GM06990 (cell line): ENCODE measurements around the gene GRIP1.
"Not testable (repeated sequence)": the region's sequence is repeated elsewhere in the genome, so short reads cannot be mapped to it uniquely, and the experiment has no call there.

ENCODE experiments used
- DNase-seq: peaks from one replicate; pipeline ENCODE4 v3.0.0-alpha.2; 2011; ENCODE audit not compliant: insufficient read length; ENCODE audit errors: extremely low read depth
- H3K27me3 ChIP-seq: replicated peaks from 2 replicates; pipeline ENCODE4 v1.6.0; 2011; ENCODE audit warnings: low read length; ENCODE audit not compliant: control insufficient read depth, insufficient read depth
- H3K36me3 ChIP-seq: 2 replicates; pipeline ENCODE4 v1.5.1; 2011; ENCODE audit warnings: low read length; ENCODE audit not compliant: control insufficient read depth, insufficient read depth
- H3K4me3 ChIP-seq: replicated peaks from 2 replicates; pipeline ENCODE4 v1.5.1; 2011; ENCODE audit warnings: low read depth, mild to moderate bottlenecking, control low read depth, low read length
- CTCF ChIP-seq: IDR thresholded peaks from 2 replicates; pipeline ENCODE4 v1.5.1; 2011; ENCODE audit warnings: low read length, control low read depth, mild to moderate bottlenecking, inconsistent platforms; ENCODE audit not compliant: insufficient read depth, poor library complexity, severe bottlenecking

The GRIP1 gene

DNA sequence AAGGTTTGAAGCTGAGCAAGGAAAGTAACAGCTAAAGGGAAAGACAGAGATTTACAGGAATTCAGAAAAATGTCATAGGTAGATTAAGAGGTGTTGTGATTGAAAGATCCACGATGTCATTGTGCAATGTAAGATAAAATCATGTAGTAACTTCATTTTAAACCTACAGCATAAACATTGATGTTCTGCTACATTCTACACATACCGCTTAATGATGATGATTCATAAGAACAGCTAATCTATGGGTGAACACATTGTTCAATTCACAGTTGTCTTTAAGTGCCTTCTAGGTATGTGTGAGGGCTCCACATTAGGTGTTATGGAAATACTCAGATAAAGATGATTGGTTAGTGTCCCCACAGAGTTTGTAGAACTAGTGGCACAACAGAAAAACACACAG is 170.9 kb downstream of the GRIP1 start:
- Histone ChIP-seq H3K4me3 (no peak overlapping the region), H3K36me3 (no peaks in the 10 kb centered on the region), H3K27me3 (no peaks in the 10 kb centered on the region)
- no peak for TF ChIP-seq CTCF
- DNase-seq = no peak

DNA sequence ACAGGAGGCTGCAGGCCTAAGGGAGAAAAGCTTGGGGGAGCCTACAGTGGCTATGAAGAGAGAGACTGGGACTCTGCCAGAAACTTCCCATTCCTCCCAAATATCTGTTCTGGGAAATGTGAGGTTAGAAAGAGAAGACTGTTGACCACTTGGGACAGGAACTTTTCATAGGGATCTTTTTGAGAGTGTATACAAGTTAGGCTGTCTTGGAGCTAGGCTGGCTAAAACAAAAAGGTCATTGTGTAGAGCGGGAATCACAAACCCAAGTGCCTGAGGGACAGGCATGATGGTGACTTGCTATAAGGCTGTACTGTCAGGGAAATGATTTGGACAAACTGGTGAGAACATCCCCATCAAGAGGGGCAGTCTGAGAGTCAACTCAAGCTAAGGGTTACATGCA is 175.1 kb downstream of the GRIP1 start:
- Histone ChIP-seq H3K36me3 (no peaks in the 10 kb centered on the region), H3K27me3 (no peaks in the 10 kb centered on the region), H3K4me3 (no peak overlapping the region)
- TF ChIP-seq CTCF = no peak
- DNase-seq = no peak

- no peak for DNase-seq
- no peak for TF ChIP-seq CTCF
- no peaks in the 10 kb centered on the region for H3K36me3 ChIP-seq
- no peaks in the 10 kb centered on the region for H3K27me3 ChIP-seq
- H3K4me3 ChIP-seq = no peak overlapping the region
These were observed 176.0 kb downstream of the GRIP1 start for GRCh38 chr12:66502911-66503310.

DNA sequence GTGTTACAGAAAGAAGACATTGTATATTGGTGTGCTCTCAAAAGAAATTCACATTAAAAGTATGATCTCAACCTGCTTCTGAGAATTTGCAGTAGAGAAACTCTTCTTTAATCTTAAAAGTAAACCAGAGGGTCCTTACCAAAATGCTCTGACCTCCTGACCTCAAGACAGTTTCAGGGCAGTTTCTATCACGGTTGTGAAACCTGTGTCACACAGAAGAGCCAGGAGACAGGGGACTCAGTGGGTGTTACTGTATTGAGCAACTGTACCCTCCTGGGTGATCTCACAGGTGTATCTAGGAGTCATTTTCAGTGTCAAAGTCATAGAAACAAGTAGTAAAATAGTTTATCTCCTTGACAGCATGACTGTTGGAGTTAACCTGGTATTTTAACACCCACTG is 178.0 kb downstream of the GRIP1 start:
- Histone ChIP-seq H3K36me3 (no peaks in the 10 kb centered on the region), H3K4me3 (no peak overlapping the region), H3K27me3 (no peaks in the 10 kb centered on the region)
- no peak for TF ChIP-seq CTCF
- peak; percentile 61 for DNase-seq

DNA sequence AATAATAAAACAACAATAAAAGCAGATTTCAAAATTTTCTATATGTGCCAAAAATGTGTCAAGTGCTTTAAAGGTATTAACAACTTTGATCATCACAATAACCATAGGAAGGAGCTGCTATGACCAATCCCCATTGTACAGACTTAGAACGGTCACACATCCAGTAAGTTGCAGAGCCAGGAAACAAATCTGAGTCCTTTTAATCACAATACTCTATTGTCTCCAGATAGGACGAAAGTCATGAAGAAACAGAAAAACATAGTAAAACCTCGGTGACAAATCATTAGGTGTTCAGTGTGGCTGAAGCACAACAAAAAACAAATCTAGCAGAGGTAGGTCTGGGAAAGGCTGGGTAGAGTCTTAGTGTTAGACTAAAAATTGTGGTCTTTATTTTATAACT is 178.8 kb downstream of the GRIP1 start:
- Histone ChIP-seq H3K4me3 (no peak overlapping the region), H3K36me3 (no peaks in the 10 kb centered on the region), H3K27me3 (no peaks in the 10 kb centered on the region)
- TF ChIP-seq CTCF = no peak
- DNase-seq = no peak

GRCh38 chr12:66499000-66499399 is 179.9 kb downstream of the GRIP1 start:
- Histone ChIP-seq H3K36me3 (no peaks in the 10 kb centered on the region), H3K4me3 (no peak overlapping the region), H3K27me3 (no peaks in the 10 kb centered on the region)
- TF ChIP-seq CTCF = no peak
- no peak for DNase-seq

DNA sequence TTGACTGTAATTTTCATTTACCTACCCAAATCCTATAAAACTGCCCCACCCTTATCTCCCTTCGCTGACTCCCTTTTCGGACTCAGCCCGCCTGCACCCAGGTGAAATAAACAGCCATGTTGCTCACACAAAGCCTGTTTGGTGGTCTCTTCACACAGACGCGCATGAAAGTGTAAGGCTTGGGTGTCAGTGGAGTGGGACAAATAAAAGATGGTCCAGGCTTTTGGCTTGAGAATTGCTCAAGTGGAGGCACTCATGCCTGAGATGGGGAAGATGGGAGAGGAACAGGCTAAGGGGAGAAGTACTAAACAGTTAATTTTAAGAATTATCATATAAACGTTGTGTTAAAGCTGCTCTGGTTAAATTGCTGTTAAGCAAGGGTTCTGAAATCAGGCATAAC is 180.8 kb downstream of the GRIP1 start:
- DNase-seq, H3K27me3 ChIP-seq, H3K4me3 ChIP-seq, H3K36me3 ChIP-seq: not testable (repeated sequence)
